ENCODE data around the gene KHDRBS2. TPM values are rescaled to one million over a fixed set of nuclear protein-coding genes. Genes with fewer than 3 reads are reported as not detected.

The KHDRBS2 gene
- total and polyA plus RNA-seq, 2 experiments from 2014 or later: 5.4 to 11.7 TPM

GRCh38 chr6:61953851-61954250, 332.2 kb downstream of the KHDRBS2 start:
- H3K27ac Mint-ChIP-seq: no peak overlapping the region

More at GRCh38 chr6:61953851-61954250, 332.2 kb downstream of the KHDRBS2 start:
- Mint-ChIP-seq H3K36me3 (ENCODE audit: low read depth) (peaks cover 31% of the 10 kb centered on the region), H3K9me3 (peaks cover 36% of the 10 kb centered on the region), H3K4me3 (no peak overlapping the region), H3K4me1 (no peaks in the 10 kb centered on the region), H3K27me3 (ENCODE audit: insufficient read depth, low read depth, poor library complexity) (peaks cover 6% of the 10 kb centered on the region)
- H3K4me2 ChIP-seq: no peak overlapping the region
- H3K27me3 ChIP-seq (ENCODE audit: insufficient read depth): no peaks in the 10 kb centered on the region
- H3K4me1 ChIP-seq (ENCODE audit: insufficient read depth): no peaks in the 10 kb centered on the region
- H3K9me2 ChIP-seq (ENCODE audit: insufficient read depth): no peaks in the 10 kb centered on the region
- no peaks in the 10 kb centered on the region for H4K20me1 ChIP-seq (replicated peaks; ENCODE audit: insufficient read depth)
- no peak overlapping the region for H3K4me3 ChIP-seq
- ATAC-seq (no peak), DNase-seq (ENCODE audit: low spot score) (no peak)
- 0 out of 2 replicates have a peak, but pooled peaks cover 2% of the 10 kb centered on the region for H3F3A ChIP-seq (replicated peaks; ENCODE audit: low read depth)
- no peaks in the 10 kb centered on the region for H3K36me3 ChIP-seq (ENCODE audit: insufficient read depth)
- no peak overlapping the region for H3K27ac ChIP-seq (ENCODE audit: low read depth)
- no peak overlapping the region for H2AFZ ChIP-seq
- H3K79me2 ChIP-seq (replicated peaks; ENCODE audit: insufficient read depth): no peaks in the 10 kb centered on the region
- TF ChIP-seq EZH2 (IDR thresholded peaks at IDR 0.05; ENCODE audit: low read depth, unreplicated experiment) (no peak), CTCF (conservative IDR thresholded peaks at IDR 0.05; ENCODE audit: low read depth in 2 of 2) (no peak), STAT1 (IDR thresholded peaks at IDR 0.05; ENCODE audit: unreplicated experiment) (no peak), EZH2phosphoT487 (IDR thresholded peaks at IDR 0.05; ENCODE audit: unreplicated experiment) (no peak), ZNF331 (CRISPR knock-in tag; IDR thresholded peaks at IDR 0.05; ENCODE audit: low read depth) (no peak), JUNB (IDR thresholded peaks at IDR 0.05; ENCODE audit: unreplicated experiment) (no peak), ETS1 (IDR thresholded peaks at IDR 0.05) (no peak), ZNF462 (CRISPR knock-in tag; IDR thresholded peaks at IDR 0.05) (no peak), ZNF114 (CRISPR knock-in tag; IDR thresholded peaks at IDR 0.05) (no peak), REST (IDR thresholded peaks at IDR 0.05; ENCODE audit: unreplicated experiment) (no peak), NANOG (IDR thresholded peaks at IDR 0.05; ENCODE audit: borderline replicate concordance) (no peak)

Data from GM23338 (cell line).